GM21619 (cell line): ENCODE data around the gene EPHA8.

Experiments
- ATAC-seq: cut with Tn5 transposase; IDR thresholded peaks from one replicate; pipeline ENCODE4 v1.9.1; 2021; ENCODE audit not compliant: unreplicated experiment

The EPHA8 gene

GRCh38 chr1:22613572-22613918, 50.3 kb downstream of the EPHA8 start:
- ATAC-seq: no peak

GRCh38 chr1:22613951-22614350, 50.7 kb downstream of the EPHA8 start:
- ATAC-seq: no peak

- no peak for ATAC-seq
These were observed 52.6 kb downstream of the EPHA8 start for GRCh38 chr1:22615886-22616285.

GRCh38 chr1:22616571-22616970, 53.3 kb downstream of the EPHA8 start:
- ATAC-seq: no peak

GRCh38 chr1:22618056-22618455, 54.8 kb downstream of the EPHA8 start:
- no peak for ATAC-seq

- ATAC-seq: no peak
These were observed 56.0 kb downstream of the EPHA8 start for GRCh38 chr1:22619252-22619651.

- ATAC-seq: no peak
These were observed 56.5 kb downstream of the EPHA8 start for GRCh38 chr1:22619798-22620197.

GRCh38 chr1:22621761-22622160, 58.5 kb downstream of the EPHA8 start:
- ATAC-seq: no peak

- ATAC-seq: no peak
These were observed 62.1 kb downstream of the EPHA8 start for GRCh38 chr1:22625262-22625925.

- no peak for ATAC-seq
These were observed 63.2 kb downstream of the EPHA8 start for GRCh38 chr1:22626237-22627157.

- ATAC-seq: no peak
These were observed 64.0 kb downstream of the EPHA8 start for GRCh38 chr1:22627331-22627730.

- no peak for ATAC-seq
These were observed 65.6 kb downstream of the EPHA8 start for GRCh38 chr1:22628698-22629444.

GRCh38 chr1:22629886-22630285, 66.6 kb downstream of the EPHA8 start:
- ATAC-seq: no peak

- no peak for ATAC-seq
These were observed 70.6 kb downstream of the EPHA8 start for GRCh38 chr1:22633697-22634463.

GRCh38 chr1:22635436-22635835, 72.1 kb downstream of the EPHA8 start:
- ATAC-seq: no peak

- ATAC-seq: no peak
These were observed 73.1 kb downstream of the EPHA8 start, which contains the start of gene C1QA for GRCh38 chr1:22636353-22636752. C1QA (plus strand) TSS chr1:22636628; CDS start chr1:22637617, 989 bp downstream.

- ATAC-seq: no peak
These were observed 73.6 kb downstream of the EPHA8 start for GRCh38 chr1:22636927-22637326.

- no peak for ATAC-seq
These were observed 74.7 kb downstream of the EPHA8 start for GRCh38 chr1:22637907-22638445.

GRCh38 chr1:22638476-22639234, 75.4 kb downstream of the EPHA8 start:
- no peak for ATAC-seq

- no peak for ATAC-seq
These were observed 76.0 kb downstream of the EPHA8 start for GRCh38 chr1:22639286-22639685.
